HK-2 (cell line): ENCODE results near the gene EFCAB8.
"Not testable (repeated sequence)": the region's sequence is repeated elsewhere in the genome, so short reads cannot be mapped to it uniquely, and the experiment has no call there.

Experiments used
- DNase-seq: peaks from one replicate; pipeline ENCODE4 v3.0.0-alpha.2; 2018; ENCODE audit not compliant: unreplicated experiment

Gene EFCAB8

GRCh38 chr20:32972181-32973076 lies 113.7 kb downstream of the EFCAB8 start:
- DNase-seq: no peak

- DNase-seq: no peak
Observed at GRCh38 chr20:32973077-32973717, 114.5 kb downstream of the EFCAB8 start.

GRCh38 chr20:32974204-32975064 lies 115.7 kb downstream of the EFCAB8 start:
- not testable (repeated sequence) for DNase-seq

GRCh38 chr20:32975121-32975520 lies 116.4 kb downstream of the EFCAB8 start:
- not testable (repeated sequence) for DNase-seq

- DNase-seq: no peak
Observed at GRCh38 chr20:32975698-32976674, 117.3 kb downstream of the EFCAB8 start.

- DNase-seq: no peak
Observed at GRCh38 chr20:32976746-32977145, 118.0 kb downstream of the EFCAB8 start.

GRCh38 chr20:32977281-32978008 lies 118.7 kb downstream of the EFCAB8 start:
- DNase-seq: no peak

DNA sequence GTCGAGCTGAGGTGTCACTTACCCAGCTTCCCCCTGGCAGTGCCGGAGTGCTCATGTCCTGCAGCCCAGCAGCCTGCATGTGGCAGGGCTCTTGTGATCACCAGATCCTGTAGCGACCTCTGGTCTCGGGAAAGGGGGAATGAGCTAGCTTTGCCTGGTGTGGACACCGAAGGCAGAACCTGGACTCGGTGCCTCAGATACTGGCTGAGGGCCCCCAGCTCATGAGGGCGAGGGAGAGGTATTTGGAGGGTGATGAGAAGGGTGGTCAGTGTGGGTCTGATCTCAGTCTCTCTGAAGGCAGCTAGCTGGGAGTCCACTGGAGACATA lies 119.2 kb downstream of the EFCAB8 start:
- DNase-seq: no peak

DNA sequence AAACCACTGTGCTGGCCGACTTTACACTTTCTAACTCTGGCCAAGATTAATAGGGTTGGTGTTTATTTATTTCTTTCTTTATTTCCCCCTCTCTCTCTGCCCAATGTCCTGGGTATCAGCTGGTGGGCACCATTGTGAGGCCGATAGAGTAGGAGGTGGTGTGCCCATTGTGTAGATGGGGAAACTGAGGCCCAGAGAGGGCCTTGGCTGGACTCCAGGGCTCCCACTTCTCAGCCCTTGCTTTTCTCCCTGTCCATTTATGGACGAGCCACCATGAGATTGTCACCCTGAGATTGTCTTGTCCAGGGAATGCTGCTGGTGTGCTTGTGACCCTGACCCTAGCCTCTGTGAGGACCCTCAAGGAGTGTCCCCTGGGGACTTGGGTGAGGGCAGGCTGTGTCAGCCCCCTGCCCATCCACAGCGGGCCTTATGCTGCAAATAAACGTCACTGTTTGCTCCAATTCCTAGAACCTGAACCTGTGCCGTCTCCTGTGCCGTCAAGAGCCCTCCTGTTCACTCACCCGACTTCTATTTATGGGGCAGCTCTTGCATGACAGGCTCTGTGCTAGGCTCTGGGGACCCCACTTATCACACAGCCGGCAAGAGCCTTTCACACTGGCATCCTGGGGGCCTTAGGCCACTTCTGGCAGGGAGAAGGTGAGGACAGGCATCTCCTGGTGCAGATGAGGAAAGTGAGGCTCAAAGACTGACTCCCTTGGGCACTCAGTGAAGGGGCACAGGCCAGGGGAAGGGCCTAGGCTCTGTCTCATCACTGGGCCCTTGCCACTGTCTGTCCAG lies 120.7 kb downstream of the EFCAB8 start:
- no peak for DNase-seq

- DNase-seq: no peak
Observed at GRCh38 chr20:32980131-32980941, 121.6 kb downstream of the EFCAB8 start.

GRCh38 chr20:32980990-32981389 lies 122.3 kb downstream of the EFCAB8 start:
- no peak for DNase-seq

DNA sequence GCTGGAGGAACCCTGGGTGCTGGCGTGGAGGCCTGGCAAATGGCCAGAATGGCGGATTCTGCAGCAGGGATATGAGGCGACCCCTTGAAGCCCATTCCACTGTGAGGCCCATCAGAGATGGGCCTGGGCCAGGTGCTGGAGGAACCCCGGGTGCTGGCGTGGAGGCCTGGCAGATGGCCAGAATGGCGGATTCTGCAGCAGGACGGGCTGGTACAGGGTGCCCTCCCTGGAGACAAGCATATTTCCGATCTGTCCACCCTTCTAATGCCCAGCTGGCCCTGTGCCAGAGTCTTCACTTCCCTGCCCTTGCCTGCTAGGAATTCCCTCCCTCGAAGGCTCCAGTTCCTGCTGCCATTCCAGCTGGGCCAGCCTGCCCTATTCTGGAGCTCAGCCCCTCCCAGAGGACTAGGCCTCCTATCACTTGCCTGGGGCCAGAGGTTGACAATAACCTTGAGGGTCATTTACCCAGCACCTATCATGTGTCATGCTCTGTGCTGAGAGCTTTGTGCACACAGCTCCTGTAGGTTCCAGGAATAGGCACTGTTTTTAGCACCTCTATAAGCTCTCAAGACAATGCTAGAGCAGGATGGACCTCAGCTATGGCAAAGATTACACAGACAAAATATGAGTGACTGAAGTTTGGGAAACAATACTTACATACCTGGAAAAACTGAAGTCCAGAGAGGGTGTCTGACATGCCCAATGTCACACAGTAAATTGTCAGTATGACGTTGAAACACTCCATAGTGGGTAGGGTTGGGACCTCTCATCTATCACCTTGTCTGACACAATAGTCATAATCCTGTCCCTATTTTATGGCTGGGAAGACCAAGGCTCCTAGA lies 124.1 kb downstream of the EFCAB8 start:
- DNase-seq: peak; percentile 11

DNA sequence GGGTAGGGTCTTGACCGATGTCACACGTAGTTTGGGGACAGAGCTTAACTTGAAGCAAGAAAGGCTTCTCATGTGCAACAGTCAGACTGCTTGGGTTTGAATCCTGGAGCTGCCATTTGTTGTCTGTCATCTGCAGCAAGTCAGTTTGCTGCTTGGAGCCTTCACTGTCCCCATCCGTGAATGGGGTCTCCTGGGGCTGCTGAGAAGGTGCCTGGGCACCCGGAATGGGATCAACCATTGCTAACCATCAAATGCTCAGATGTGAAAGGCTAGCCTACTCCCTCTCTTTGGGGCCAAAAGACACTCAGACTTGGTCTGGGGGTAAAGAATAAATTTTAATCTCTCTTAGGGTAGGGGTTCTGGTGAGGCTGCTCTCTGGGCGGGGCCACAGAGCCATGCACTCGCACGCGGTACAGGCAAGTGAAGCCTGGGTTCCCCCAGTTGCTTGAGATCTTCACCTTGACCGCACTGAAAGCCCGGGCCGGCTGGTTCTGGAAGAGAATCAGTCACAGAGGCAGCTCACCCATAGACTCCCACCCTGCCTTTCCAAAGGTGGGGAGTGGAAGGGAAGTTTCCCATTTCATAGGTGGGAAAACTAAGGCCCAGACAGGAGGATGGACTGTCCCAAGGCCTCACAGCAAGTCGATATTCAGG lies 124.9 kb downstream of the EFCAB8 start:
- no peak for DNase-seq

DNA sequence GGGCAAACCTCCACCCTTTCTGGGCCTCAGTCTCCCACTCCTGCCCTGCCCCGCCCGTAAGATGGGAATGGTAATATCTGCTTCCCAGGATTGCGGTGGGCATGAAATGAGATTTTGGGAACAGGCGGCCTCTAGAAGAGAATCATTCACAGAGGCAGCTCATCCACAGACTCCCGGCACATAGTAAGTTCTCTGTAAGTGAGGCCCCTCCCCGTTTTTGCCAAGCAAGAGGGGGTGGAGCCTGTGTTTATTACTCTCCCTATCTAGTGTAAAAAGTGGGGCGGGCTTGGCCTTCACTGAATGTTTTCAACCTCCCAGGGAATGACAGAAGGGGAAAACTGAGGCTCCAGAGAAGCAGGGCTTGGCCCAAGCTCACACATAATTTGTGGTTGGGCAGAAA lies 125.5 kb downstream of the EFCAB8 start:
- DNase-seq: no peak

GRCh38 chr20:32984631-32985354 lies 126.1 kb downstream of the EFCAB8 start:
- no peak for DNase-seq

GRCh38 chr20:32985596-32985995 lies 126.9 kb downstream of the EFCAB8 start:
- no peak for DNase-seq
